SK-N-MC (cell line): ENCODE measurements around the gene ADGRL3.

ENCODE experiments used
- DNase-seq: peaks from one replicate; pipeline ENCODE4 v3.0.0-alpha.2; 2011; ENCODE audit warnings: low read depth, low spot score
- H3K27ac ChIP-seq: fragments of 200-600 bp; sonication (generic); 2 replicates; pipeline ENCODE4 v1.5.1; 2016; ENCODE audit warnings: mixed run types
- H3K36me3 ChIP-seq: fragments of 200-600 bp; sonication (generic); 2 replicates; pipeline ENCODE4 v1.6.1; 2017; ENCODE audit warnings: antibody characterized with exemption, low read length, mixed read lengths; ENCODE audit not compliant: insufficient read depth
- H3K4me3 ChIP-seq: fragments of 200-600 bp; sonication (generic); 2 replicates; pipeline ENCODE4 v1.5.1; 2016
- H3K9ac ChIP-seq: fragments of 200-600 bp; sonication (generic); 2 replicates; pipeline ENCODE4 v1.8.0; 2017; ENCODE audit warnings: mixed run types, mixed read lengths; ENCODE audit not compliant: insufficient read length
- H3K9me3 ChIP-seq: fragments of 200-600 bp; sonication (generic); 2 replicates; pipeline ENCODE4 v1.6.1; 2017; ENCODE audit warnings: low read depth, mild to moderate bottlenecking, antibody characterized with exemption, low read length, moderate library complexity, mixed read lengths
- EZH2 ChIP-seq: fragments of 200-600 bp; sonication (generic); IDR thresholded peaks from one replicate; pipeline ENCODE4 v1.6.1; 2017; ENCODE audit warnings: antibody characterized with exemption
- FOXP2 ChIP-seq: optimal IDR thresholded peaks from 2 replicates; pipeline ENCODE3; 2011; ENCODE audit warnings: mild to moderate bottlenecking, moderate library complexity; ENCODE audit not compliant: insufficient read depth; ENCODE audit errors: extremely low read length, control extremely low read depth
- POLR2AphosphoS5 ChIP-seq: IDR thresholded peaks from 2 replicates; pipeline ENCODE4 v1.6.1; 2012; ENCODE audit warnings: mild to moderate bottlenecking, low read depth, low read length, borderline replicate concordance

Gene ADGRL3

DNA sequence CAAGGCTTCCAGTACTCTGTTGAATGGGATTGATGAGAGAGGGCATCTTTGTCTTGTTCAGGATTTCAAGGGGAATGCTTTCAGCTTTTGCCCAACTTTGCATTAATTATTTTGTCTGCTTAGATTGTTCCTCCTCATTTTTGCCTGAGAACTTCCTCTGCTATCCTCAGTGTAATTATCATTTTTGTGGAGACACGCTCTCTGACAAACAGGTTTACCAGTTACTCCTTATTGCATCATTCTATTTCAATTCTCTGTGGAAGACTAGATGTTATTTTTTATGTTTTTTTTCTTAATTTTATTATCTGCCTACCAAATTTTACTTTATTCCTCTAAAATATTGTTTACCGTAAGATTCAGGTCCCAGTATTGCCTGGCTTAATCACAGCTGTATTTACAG, 349.2 kb downstream of the ADGRL3 start:
- no peaks in the 10 kb centered on the region for H3K9me3 ChIP-seq

DNA sequence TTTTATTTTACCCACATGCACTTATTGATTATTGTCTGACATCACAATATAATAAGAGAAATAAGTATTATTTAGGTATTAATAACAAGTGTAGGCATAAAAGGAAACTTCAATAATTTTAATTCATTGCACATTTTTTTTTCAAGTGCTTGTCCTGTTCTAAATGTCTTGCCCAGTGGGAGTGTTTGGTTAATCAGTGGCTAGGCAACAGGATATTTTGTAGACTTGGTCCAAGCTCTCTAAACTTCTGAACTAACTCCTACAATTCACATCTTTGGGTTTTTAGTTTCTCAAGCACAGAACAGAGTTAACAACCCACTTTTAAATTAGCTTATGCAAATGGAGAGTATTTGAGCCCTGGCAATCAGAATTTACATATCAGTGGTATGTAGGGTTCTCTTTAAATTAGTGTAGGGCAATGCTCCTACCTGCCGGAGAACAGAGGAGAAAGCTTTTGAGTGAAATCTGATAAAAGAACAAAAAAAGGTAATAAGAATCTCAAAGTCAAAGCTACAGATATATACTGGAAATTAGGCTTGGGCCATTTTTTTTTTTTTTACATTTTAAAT, 353.5 kb downstream of the ADGRL3 start:
- no peak for DNase-seq
- TF ChIP-seq EZH2 (no peak), FOXP2 (no peak), POLR2AphosphoS5 (no peak)
- Histone ChIP-seq H3K4me3 (no peak overlapping the region), H3K9me3 (no peaks in the 10 kb centered on the region), H3K27ac (no peak overlapping the region), H3K9ac (no peak overlapping the region), H3K36me3 (no peaks in the 10 kb centered on the region)

More for the DNA sequence above, 349.2 kb downstream of the ADGRL3 start:
- Histone ChIP-seq H3K36me3 (no peaks in the 10 kb centered on the region), H3K9ac (no peak overlapping the region), H3K27ac (no peak overlapping the region), H3K4me3 (no peak overlapping the region)
- TF ChIP-seq POLR2AphosphoS5 (no peak), FOXP2 (no peak), EZH2 (no peak)
- DNase-seq: no peak

DNA sequence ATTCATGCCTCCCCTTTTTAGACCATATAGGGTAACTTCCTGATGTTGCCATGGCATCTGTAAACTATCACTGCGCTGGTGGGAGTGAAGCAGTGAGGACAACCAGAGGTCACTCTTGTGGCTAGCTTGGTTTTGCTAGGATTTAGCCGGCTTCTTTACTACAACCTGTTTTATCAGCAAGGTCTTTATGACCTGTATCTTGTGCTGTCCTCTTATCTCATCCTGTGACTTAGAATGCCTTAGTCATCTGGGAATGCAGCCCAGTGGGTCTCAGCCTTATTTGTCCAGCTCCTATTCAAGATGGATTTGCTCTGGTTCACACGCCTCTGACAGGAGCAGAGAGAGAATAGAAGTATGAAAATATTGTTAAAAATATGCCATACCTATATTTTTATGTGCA, 355.7 kb downstream of the ADGRL3 start:
- TF ChIP-seq POLR2AphosphoS5 (no peak), FOXP2 (no peak), EZH2 (no peak)
- no peak overlapping the region for H3K27ac ChIP-seq
- H3K9me3 ChIP-seq: no peaks in the 10 kb centered on the region
- no peaks in the 10 kb centered on the region for H3K36me3 ChIP-seq
- DNase-seq: no peak
- no peak overlapping the region for H3K9ac ChIP-seq
- H3K4me3 ChIP-seq: no peak overlapping the region

DNA sequence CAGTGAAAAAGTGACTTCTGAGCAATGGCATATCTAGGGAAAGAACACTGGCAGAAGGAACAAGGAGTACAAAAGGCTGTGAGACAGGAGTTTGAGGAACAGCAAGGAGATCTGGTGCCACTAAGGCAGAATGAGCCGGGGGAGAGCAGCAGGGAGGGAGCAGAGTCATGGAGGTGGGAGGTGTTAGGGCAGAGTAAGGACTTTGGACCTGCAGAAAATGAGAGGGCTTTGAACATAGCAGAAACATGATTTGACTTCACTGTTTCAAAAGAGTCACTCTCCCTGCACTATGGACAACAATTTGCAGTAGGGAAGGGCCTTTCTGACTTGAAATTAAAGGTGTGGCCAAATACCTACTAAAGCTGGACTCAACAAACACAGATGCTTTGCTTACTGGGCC, 356.2 kb downstream of the ADGRL3 start:
- H3K4me3 ChIP-seq: no peak overlapping the region
- TF ChIP-seq FOXP2 (no peak), EZH2 (no peak), POLR2AphosphoS5 (no peak)
- H3K9ac ChIP-seq: no peak overlapping the region
- H3K27ac ChIP-seq: no peak overlapping the region
- DNase-seq: no peak
- H3K9me3 ChIP-seq: no peaks in the 10 kb centered on the region
- H3K36me3 ChIP-seq: no peaks in the 10 kb centered on the region

DNA sequence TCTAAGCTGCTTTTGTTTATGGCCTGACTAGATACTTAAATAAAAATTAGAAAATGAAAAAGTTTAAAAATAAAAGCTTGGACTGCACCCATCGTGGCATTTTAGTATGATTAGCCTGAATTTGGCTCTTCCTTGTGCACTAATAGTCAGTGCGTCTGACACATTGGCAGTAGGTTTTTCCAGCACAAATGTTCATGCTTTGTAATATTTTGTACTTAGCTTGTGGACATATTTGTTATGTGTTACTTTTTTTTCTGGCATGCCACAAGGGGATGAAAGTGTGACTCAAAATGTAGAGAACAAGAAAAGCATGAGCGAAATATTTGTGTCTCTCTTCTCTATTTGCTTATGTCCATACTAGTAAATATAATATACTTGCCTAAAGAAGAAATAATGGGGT, 359.3 kb downstream of the ADGRL3 start:
- Histone ChIP-seq H3K4me3 (no peak overlapping the region), H3K9me3 (no peaks in the 10 kb centered on the region), H3K9ac (no peak overlapping the region), H3K27ac (no peak overlapping the region), H3K36me3 (no peaks in the 10 kb centered on the region)
- DNase-seq: no peak
- TF ChIP-seq POLR2AphosphoS5 (no peak), EZH2 (no peak), FOXP2 (no peak)

DNA sequence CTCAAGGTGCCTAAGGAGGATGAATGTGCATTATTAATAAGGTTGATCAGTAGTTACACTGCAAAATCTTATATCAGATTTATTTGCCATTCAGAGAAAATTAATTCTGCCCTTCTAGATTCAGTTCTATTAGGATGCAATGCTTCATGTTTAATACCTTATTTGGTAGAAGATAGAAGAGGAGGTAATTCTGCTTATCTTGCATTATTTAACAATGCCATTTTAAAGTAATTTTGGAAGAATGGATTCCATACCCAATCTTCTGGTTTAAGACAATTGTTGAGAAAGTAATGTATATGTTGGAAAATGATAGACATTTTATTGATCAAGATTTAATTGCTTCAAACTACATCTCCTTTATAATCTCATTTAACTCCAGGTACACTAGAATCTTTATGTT, 360.9 kb downstream of the ADGRL3 start:
- TF ChIP-seq EZH2 (no peak), POLR2AphosphoS5 (no peak), FOXP2 (no peak)
- Histone ChIP-seq H3K36me3 (no peaks in the 10 kb centered on the region), H3K9ac (no peak overlapping the region), H3K4me3 (no peak overlapping the region), H3K9me3 (no peaks in the 10 kb centered on the region), H3K27ac (no peak overlapping the region)
- DNase-seq: no peak

DNA sequence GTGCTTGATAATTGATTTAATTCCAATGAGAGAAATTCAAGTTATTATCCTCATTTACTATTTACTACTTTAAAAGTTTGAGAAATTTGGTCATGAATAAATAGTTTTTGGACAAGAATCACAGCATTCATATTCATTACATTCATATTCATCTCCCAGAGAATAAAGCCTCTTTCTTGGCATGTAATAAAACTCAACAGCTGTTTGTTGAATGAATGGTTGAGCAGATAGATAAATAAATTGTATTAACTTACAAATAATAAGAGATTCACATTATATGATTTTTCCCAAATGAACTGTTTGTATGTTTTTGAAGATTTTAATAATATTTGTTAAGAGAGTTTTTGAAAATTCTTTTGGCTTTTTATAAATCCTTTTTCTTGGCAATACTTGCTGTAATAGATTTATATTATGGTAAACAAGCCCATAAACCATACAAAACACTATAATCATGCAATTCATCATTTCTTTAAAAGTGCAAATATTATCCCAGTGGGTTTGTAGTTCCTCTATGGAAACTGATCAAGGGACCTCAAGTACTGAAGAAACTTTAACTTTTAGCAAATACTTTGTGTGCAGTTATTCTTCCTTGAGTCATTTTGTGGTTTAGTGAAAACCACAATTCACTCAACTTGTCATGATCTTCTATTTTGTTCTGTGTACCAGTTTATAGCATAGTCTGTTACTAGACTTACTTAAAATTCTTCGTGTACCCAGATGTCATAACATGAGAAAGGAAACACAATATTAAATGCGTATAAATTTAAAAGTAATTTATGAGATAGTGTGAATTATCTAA, 371.8 kb downstream of the ADGRL3 start:
- H3K4me3 ChIP-seq: no peak overlapping the region
- TF ChIP-seq FOXP2: no peak
- TF ChIP-seq EZH2: no peak
- TF ChIP-seq POLR2AphosphoS5: no peak
- DNase-seq: no peak
- no peaks in the 10 kb centered on the region for H3K36me3 ChIP-seq
- no peak overlapping the region for H3K27ac ChIP-seq
- no peak overlapping the region for H3K9ac ChIP-seq
- H3K9me3 ChIP-seq: no peaks in the 10 kb centered on the region

DNA sequence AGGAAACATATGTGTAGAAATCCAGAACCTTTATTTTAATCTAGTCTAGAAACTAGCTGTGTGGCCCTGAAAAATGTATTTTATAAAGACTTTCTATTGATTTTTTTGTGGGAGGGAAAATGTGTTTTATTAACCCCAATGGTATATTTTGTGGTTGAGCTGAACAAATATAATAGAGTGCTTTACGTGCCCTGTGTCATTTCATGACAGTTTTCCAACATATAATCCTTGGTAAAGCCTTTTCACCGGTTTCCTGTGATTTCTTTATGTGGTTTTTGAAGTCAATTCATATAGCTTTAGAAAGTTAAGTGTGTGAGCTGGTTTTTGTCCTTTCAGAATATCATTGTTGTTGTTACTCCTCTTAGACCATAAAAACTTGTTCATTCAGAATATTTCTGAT, 375.7 kb downstream of the ADGRL3 start:
- TF ChIP-seq EZH2 (no peak), FOXP2 (no peak), POLR2AphosphoS5 (no peak)
- Histone ChIP-seq H3K9me3 (no peaks in the 10 kb centered on the region), H3K27ac (no peak overlapping the region), H3K9ac (no peak overlapping the region), H3K4me3 (no peak overlapping the region), H3K36me3 (no peaks in the 10 kb centered on the region)
- no peak for DNase-seq
